ENCODE data around the gene CNNM4. TPM values are rescaled to one million over a fixed set of nuclear protein-coding genes. Genes with fewer than 3 reads are reported as not detected.

The CNNM4 gene
- total RNA-seq, 1 donor from 2014 or later, result 14.1 TPM

DNA sequence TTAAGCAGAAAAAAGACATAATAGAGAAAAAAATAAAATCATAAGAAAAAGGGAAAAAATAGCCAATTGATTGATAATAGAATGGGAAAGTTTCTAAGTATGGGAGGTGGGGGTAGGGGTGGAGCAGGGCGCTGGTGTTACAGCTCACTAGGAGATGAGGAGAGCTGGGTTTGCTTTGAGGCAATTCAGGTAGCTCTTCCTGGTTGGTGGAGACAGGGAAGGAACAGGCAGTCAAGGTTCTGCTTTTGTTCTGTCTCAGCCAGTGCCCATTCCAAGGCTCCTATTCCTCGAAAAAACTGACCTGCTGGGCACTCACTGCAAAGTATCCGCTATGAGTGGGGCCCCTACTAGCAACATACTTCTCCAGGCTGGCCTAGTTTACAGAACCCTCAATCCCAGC is 1.7 kb upstream of the CNNM4 start:
- no peak for DNase-seq (ENCODE audit: low spot score)

DNA sequence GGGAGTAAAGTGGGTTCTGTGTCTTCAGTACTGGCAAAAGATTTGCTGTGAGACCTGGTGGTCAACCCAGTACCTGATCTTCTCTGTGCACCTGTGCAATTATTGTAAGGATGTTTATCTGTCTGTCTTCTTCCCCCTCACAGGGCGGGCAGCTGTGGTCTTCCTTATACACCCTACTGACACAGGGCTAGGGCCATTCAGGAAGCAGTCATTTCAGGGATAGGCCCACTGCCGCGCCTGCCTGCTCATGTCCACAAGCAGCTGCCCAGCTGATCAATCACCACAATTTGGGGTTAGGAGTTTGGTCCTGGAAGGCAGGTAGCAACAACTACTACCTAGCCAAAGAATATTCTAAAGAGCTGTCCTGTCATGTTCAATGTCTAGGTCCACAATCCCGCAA is 1.2 kb upstream of the CNNM4 start:
- DNase-seq (ENCODE audit: low spot score), result no peak

DNA sequence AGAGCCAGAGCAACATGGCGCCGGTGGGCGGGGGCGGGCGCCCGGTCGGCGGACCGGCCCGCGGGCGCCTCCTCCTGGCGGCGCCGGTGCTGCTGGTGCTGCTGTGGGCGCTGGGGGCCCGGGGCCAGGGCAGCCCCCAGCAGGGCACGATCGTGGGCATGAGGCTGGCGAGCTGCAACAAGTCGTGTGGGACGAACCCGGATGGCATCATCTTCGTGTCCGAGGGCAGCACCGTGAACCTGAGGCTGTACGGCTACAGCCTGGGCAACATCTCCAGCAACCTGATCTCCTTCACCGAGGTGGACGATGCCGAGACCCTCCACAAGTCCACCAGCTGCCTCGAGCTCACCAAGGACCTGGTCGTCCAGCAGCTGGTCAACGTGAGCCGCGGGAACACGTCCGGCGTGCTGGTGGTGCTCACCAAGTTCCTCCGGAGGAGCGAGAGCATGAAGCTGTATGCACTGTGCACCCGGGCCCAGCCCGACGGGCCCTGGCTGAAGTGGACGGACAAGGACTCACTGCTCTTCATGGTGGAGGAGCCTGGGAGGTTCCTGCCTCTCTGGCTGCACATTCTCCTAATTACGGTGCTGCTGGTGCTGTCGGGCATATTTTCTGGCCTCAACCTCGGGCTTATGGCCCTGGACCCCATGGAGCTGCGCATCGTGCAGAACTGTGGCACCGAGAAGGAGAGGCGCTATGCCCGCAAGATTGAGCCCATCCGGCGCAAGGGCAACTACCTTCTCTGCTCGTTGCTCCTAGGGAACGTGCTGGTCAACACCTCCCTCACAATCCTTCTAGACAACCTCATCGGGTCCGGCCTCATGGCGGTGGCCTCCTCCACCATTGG is 507 bp downstream of the CNNM4 start:
- peak; percentile 14 for DNase-seq (ENCODE audit: low spot score)

DNA sequence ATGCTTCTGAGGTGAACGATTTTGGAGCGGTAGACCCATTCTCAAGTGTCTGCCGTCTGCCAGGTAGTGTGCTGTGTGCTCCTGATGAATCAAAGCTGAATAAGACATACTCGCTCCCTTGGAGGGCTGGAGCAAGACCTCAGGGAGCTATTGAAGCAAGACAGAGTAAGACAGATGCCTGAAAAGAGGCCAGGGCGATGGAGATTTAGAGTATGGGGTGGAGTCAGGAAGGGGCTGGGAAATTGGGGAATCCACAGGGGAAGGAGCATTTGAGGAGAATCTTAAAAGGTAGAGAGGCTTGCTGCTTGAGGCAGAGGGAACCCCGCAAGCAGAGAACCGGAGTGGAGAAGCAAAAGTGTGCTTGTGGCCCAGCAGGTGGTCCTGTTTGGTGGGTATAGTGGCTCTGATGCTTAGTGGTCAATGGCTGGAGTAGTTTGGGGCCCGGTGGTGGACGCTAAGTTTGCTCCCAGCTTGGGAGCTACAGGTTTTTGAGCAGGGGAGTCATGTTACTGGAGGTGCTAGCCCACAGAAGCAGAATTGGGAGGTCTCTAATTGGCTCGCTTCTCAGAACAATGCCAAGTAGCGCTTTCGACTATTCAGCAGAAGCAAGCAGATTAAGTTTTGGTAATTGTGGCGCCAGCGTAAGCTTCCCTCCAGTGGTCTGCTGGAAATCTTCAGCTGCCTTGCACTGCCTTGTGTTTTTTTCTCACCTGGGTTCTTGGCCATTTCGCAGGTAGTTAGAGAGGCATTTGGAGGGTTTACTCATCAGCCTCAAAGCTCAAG is 2.0 kb downstream of the CNNM4 start:
- DNase-seq (ENCODE audit: low spot score), result no peak

DNA sequence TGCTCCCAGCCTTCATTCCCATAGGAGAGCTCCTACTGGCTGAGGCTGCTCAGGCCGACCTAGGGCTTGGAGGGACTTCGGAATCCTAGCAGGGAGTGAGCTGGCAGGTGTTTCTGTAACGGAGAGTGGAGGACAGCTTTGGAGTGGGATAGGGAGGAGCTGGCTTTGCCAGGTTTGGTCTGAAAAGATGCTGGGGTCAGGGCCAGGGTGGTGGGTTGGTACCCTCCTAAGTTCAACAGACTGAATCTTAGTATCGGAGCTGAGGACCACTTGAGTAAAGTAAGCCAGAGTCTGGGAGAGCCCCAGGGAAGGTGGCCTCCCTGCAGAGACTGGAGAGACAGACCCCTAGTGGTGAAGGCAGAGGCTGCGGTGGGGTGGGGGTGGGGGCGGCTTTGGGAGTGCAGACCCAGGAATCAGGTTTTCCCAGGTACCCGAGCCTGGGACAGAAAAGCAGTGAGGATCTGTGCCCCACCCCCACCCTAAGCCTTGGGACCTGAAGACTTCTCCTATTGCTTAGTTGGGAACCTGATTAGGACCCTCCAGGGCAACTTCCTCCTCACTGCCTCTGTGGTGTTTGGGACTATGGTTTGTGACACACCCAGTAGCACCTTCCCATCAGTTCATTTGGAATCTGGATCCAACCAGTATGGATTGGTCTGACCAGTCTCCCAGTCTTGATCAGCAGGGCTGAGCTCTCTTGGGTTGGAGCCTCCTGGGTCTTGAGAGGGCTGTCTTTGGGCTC is 3.0 kb downstream of the CNNM4 start:
- no peak for DNase-seq (ENCODE audit: low spot score)

DNA sequence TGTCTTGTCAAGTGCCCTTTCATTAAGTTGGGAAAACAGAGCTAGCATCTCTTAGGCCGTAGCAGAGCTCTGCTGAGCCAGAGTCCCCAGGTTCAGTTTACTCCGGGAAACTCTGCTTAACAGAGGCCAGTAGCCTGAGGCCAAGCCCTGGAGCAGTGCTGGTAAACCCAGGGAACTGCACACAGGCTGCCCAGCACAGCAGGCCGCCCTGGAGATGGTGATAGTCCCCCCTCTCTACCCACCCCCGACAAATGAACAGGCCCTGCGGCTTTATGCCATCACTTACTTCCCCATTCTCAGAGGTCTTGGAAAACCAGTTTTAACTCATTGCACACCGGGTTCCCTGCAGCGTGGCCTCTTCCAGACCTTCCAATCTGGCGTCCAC is 3.5 kb downstream of the CNNM4 start:
- no peak for DNase-seq (ENCODE audit: low spot score)

DNA sequence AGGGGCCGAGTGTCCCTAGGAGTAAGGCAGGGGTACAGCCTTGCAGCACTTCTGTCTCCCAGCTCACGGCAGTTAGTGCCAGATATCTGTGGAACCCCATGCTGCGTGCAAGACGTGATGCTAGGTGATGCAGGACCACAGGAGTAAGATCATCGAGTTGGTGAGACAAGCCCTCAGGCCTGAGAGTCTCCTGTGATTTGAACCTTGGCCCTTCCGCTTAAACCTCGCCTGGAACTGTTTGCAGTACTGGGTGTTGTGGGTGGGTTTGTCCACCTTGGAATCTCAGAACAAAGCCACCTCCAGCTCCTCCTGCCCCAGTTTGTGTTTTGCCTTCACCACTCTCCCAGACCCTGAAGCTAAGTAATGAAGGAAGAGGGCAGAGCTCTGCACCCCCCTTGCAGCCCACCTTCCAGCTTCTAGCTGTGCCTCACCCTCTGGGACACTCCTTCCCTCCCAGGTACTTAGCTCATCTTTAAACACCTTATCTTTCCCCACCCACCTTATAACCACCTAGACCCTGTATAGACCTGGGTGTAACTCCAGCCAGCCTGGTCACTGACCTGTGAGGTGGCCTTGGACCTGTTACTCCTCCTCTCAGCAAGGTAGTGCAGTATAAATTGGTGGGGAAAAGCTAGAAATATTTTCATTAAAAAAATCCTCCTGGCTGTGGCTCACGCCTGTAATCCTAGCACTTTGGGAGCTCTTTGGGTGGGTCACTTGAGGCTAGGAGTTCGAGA is 6.6 kb downstream of the CNNM4 start:
- no peak for DNase-seq (ENCODE audit: low spot score)

DNA sequence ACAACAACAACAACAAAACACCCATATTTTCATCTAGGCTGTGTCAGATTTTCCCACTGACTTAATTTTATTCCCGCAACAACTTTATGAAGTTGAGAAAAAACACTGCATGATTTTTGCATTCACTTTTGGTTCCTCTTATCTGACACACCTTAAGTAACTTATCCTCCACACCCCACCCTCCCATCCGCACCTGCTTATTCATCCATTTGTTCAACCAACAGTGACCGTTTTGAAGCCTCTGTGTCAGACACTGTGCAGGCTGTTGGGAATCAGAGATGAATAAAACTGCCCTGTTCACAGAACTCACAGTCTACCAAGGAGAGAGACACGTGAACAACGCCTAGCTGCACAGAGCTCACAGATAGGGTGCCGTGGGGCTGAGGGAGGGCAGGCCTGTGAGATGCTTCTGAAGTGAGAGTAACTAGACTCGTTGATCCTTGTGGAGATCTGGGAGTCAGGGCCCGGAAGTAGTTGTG is 7.4 kb downstream of the CNNM4 start:
- no peak for DNase-seq (ENCODE audit: low spot score)

DNA sequence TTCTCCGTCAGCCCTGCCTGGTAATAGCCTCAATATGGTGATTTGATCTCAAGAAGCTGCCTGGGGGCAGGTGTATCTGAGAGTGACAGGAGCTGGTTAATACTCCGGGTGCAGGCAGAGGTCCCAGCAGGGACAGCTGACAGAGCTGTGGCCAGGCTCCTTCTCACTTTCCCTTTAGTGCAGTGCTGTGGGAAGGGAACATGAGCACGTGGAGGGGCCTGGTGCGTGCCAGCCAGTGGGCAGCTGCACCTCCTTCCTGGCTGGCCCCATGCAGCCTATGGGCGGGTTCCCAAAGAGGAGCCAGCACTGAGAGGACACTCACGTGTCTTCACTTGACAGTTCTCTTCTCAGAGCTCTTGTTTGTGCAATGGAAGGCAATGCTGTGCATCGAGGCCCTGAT is 9.1 kb downstream of the CNNM4 start:
- DNase-seq (ENCODE audit: low spot score), result no peak

DNA sequence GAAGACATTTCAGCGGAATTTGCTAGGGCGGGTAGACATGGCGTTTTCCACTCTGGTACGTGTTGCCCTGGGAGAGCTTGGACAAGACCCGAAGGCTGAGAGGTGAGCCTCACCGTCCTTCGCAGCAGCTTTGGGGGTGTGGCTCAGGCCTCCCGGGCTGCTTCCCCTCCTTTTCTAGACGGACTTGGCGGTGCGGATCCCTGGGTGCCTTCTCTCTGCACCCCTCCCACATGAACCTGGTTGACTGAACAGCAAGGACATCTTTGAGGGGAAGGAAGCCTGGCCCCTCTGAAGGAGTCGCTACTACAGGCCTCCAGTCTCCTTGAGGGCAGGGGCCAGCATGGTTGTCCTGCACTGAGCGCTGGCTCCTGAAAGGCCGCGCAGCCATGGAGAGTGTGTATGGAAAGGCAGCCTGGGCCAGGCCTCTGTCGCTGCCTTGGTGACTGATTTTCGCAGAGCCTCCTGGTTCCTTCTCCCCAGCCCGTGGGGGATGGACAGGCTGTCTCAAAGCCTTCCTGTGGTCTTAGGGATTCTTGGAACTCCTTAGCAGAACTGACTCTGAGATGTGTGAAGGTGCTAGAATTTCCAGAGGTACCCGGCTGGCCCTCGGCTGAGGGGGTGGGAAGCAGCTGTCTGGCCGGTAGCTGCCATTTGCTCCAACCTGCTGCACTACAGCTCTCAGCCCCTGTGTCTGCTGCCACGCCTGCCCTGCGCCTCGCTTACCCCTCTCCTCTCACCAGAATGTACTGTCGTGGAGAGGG is 9.9 kb downstream of the CNNM4 start:
- no peak for DNase-seq (ENCODE audit: low spot score)

DNA sequence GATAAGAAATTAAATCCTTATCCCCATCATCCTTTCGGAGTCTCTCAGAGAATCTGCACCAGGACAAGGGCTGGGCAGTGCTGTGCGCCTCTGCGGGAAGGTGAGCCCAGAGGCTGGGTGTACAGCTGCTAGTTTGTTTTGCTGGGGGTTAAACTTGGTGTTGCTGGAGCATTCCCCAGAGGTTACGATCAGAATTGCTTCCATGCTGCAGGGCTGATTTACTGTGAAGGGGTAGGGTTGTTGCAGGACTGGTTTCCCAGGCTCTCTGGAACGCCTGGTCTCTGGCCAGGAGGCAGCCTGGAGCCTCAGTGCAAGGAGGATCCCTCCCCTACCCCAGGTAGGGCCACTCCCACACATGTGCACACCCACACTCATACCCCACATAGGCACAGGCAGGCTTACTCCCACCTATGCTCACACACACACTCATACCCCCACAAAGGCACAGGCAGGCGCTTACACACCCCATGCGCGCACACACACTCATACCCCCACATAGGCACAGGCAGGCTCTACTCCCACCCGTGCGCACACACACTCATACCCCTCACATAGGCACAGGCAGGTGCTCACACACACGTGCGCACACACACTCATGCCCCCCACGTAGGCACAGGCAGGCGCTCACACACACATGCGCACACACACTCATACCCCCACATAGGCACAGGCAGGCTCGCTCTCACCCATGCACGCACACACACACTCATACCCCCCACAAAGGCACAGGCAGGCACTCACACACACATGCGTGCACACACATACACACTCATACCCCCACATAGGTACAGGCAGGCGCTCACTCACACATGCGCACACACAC is 11.3 kb downstream of the CNNM4 start:
- peak; percentile 55 for DNase-seq (ENCODE audit: low spot score)

DNA sequence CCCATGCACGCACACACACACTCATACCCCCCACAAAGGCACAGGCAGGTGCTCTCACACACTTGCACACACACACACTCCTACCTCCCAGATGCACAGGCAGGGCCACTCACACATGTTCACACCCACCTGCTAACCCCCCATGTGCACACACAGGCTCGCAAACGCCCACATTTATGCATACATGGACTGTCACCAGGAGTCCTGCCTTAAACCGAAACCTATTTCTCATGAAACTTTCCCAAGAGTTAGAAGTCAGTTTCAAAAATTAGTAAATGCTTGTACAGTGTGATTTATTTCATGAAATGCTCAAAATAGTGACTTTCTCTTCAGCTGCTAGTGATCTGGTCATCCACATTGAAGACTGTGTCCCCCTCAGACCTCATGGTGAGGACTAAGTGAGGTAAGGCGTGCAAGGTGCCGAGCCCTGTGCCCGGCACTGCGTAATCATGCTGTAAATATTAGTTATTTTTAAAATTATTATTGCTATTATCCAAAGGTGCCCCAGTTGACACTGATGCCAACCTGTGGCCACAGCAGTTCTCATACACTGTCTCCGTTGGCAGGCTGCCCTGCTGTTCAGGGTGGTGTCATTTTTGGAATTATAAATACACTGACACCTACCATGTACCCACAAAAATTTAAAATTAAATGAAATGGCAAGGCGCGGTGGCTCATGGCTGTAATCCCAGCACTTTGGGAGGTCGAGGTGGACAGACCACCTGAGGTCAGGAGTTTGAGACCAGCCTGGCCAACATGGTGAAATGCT is 12.4 kb downstream of the CNNM4 start:
- no peak for DNase-seq (ENCODE audit: low spot score)

DNA sequence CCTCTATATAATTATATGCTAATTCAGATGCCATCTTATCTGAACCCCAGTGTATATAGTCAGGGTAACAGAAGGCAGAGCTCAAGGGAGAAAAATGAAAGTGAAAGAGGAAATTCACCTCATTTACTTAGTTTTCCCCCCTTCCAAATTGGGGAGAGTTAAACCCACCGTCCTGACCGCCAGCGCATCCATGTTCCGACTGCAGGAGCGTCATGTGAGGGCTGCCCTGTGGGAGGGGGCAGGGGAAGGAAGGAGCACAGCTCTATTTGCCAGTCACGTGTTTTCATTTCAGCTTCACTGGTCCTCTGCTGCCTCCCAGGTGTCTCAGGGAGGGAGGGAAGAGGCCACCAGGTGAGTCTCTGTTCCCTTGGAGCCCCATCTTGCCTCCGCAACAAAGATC is 13.2 kb downstream of the CNNM4 start:
- DNase-seq (ENCODE audit: low spot score), result no peak

DNA sequence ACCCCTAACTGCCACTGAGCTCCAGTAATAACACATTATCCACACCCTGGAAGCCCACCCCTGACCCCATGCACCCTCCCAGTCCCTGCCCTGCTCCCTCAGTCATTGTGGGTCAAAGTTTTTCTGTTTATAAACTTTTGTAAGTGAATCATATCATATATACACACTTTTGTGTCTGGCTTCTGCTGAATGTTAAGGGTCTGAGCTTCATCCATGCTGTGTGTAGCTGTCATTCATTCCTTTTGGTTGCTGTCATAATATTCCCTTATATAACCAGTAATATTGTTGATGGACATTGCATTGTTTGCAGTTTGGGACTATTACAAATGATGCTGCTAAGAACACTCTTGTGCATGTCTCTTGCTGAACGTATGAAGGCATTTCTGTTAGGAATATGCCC is 14.5 kb downstream of the CNNM4 start:
- DNase-seq (ENCODE audit: low spot score), result no peak

DNA sequence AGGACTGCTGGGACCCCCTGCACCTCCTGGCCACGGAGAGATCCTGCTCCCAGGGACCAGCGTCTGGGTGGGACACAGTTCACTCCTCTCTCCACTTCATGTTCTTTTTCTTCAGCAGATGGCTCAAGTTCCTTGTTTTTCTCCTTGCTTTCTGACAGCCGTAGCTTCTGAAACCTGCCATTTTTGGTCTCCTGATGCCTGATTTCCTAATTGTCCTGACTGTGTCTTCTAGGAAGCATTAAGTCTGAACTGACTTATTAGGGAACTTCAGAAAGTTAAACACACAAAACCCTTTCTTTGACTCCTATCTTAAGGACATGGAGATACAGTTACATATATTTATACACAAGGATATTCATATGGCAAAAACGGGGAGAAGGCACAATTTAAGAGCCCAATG is 22.7 kb downstream of the CNNM4 start:
- no peak for DNase-seq (ENCODE audit: low spot score)

DNA sequence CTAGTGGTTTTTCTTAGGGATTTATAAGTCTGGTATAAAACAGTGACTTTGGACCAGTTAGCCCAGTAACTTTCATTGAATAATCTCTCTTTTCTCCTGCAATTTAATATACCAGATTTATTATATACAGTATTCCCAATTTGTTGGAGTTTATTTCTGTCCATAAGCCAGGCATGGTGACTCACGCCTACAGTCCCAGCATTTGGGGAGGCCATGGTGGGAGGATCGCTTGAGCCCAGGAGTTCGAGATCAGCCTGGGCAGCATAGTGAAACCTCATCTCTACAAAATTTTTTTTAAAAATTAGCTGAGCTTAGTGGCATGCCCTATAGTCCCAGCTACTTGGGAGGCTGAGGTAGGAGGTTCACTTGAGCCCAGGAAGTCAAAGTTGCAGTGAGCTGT is 26.7 kb downstream of the CNNM4 start:
- no peak for DNase-seq (ENCODE audit: low spot score)

DNA sequence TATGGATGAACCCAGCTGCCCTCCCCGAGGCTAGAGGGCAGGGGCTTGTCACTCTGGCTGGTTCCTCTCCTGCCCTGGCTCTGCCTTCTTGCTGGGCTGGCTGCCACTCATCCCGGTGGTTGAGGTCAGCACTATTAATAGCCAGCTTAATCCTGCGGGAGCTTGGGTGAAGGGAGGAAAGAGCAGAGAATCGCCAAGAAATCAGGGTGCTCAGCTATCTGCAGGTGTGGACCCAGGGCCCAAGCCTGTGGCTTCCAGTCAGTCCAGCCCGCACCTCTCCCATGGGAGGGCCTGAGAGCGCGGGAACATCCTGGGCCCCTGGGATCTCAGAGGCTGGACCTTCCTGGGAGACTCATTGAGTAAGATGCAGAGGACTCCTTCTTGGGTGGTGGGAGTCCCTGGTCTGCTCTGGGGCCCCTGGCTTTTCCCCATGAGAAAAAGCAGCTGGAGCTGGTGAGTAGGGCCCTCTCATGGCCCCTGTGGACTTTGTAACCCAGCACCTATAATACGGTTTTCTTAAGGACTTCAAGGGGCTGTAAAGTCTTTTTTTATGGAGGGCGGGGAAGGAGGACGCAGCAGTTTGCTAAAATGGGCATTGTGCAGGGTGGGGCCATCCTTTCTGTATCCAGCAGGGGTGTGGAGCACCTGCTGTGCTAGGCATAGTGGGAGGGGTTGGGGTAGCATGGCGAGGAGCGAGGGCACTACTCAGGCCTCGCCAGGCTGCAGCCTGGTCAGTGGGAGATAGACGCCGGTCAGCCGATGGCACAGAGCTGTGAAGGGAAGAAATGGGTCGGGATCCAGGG is 27.9 kb downstream of the CNNM4 start:
- DNase-seq (ENCODE audit: low spot score), result no peak

DNA sequence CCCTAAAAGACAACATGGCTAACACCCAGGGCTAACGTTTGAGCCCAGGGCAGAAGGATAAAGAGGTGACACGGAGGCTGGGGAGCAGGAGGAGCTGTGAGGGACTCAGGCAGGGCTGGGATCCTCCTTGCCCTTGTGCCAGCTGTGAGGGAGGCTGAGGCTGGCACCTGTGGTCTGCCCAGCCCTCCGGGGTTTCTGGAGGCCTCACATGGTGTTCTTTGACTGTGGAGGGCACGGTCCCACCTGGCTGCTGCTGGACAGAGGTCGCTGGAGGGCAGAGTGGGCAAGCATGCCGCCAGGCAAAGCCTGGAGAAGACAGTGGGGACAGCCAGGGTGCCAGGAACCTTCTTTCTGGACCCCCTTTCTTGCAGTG is 28.5 kb downstream of the CNNM4 start:
- no peak for DNase-seq (ENCODE audit: low spot score)
